ENCODE results near the gene ANKRD10.

The ANKRD10 gene

DNA sequence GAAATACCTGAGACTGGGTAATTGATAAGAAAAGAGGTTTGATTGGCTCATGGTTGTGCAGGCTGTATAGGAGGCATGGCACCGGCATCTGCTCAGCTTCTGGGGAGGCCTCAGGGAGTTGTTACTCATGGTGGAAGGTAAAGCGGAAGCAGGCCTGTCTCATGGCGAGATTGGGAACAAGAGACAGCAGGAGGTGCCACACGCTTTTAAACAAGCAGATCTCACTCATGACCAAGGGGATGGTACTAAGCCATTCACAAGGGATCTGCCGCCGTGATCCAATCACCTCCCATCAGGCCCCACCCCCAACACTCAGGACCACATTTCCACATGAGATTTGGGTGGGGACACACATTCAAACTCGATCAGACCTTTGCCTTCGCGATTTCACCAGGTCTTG, 86.2 kb downstream of the ANKRD10 start:
- no peak for DNase-seq
